ENCODE data around the gene CPAMD8. TPM values are rescaled to one million over a fixed set of nuclear protein-coding genes. Genes with fewer than 3 reads are reported as not detected.
"Not testable (repeated sequence)": the region's sequence is repeated elsewhere in the genome, so short reads cannot be mapped to it uniquely, and the experiment has no call there.

Gene CPAMD8
- total RNA-seq, 6 experiments from 2014 or later: 0.90 to 1.8 (median 1.2) TPM

- WGBS (ENCODE audit: insufficient coverage, low coverage, low lambda C conversion rate, missing lambda C conversion rate): 80% methylated on average over 2 of the region's 14 CpGs
- no peaks in the 10 kb centered on the region for H3K9me3 ChIP-seq
- no peaks in the 10 kb centered on the region for H3K27me3 ChIP-seq
- H3K4me1 ChIP-seq: no peaks in the 10 kb centered on the region
- no peaks in the 10 kb centered on the region for H3K36me3 ChIP-seq
- H3K27ac ChIP-seq: no peak overlapping the region
- DNase-seq: no peak
- no peak overlapping the region for H3K4me3 ChIP-seq
- TF ChIP-seq, protein P1, sequence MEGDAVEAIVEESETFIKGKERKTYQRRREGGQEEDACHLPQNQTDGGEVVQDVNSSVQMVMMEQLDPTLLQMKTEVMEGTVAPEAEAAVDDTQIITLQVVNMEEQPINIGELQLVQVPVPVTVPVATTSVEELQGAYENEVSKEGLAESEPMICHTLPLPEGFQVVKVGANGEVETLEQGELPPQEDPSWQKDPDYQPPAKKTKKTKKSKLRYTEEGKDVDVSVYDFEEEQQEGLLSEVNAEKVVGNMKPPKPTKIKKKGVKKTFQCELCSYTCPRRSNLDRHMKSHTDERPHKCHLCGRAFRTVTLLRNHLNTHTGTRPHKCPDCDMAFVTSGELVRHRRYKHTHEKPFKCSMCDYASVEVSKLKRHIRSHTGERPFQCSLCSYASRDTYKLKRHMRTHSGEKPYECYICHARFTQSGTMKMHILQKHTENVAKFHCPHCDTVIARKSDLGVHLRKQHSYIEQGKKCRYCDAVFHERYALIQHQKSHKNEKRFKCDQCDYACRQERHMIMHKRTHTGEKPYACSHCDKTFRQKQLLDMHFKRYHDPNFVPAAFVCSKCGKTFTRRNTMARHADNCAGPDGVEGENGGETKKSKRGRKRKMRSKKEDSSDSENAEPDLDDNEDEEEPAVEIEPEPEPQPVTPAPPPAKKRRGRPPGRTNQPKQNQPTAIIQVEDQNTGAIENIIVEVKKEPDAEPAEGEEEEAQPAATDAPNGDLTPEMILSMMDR (IDR thresholded peaks at IDR 0.05): no peak
- TF ChIP-seq POLR2A (IDR thresholded peaks at IDR 0.05): no peak
- ATAC-seq: no peak
- intact Hi-C loops (cut with DNase I): no loop called here
Observed at GRCh38 chr19:16944626-16945363, 81.8 kb downstream of the CPAMD8 start.

- H3K9me3 ChIP-seq: no peaks in the 10 kb centered on the region
- H3K27ac ChIP-seq: no peak overlapping the region
- H3K27me3 ChIP-seq: no peaks in the 10 kb centered on the region
- ATAC-seq: no peak
- 70% methylated on average over 2 of the region's 13 CpGs for WGBS (ENCODE audit: insufficient coverage, low coverage, low lambda C conversion rate, missing lambda C conversion rate)
- TF ChIP-seq POLR2A (IDR thresholded peaks at IDR 0.05): no peak
- TF ChIP-seq, protein P1 (IDR thresholded peaks at IDR 0.05): no peak
- no peak for DNase-seq
- no peaks in the 10 kb centered on the region for H3K4me1 ChIP-seq
- intact Hi-C loops (cut with DNase I): no loop called here
- H3K4me3 ChIP-seq: no peak overlapping the region
- no peaks in the 10 kb centered on the region for H3K36me3 ChIP-seq
Observed at GRCh38 chr19:16943942-16944625, 82.5 kb downstream of the CPAMD8 start.

DNA sequence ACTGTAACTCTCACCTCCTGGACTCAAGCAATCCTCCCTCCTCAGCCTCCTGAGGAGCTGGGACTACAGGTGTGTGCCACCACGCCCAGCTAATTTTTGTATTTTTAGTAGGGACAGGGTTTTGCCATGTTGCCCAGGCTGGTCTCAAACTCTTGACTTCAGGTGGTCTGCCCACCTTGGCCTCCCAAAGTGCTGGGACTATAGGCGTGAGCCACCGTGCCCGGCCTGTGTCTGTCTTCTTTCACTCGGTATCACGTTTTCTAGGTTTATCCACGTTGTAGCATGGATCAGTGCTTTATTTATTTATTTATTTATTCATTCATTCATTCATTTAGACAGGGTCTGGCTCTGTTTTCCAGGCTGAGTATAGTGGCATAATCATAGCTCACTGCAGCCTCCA is 83.5 kb downstream of the CPAMD8 start:
- H3K27me3 ChIP-seq; H3K4me3 ChIP-seq; H3K27ac ChIP-seq; ATAC-seq; H3K36me3 ChIP-seq; intact Hi-C loops (cut with DNase I); DNase-seq; H3K9me3 ChIP-seq; H3K4me1 ChIP-seq: not testable (repeated sequence)
- WGBS (ENCODE audit: insufficient coverage, low coverage, low lambda C conversion rate, missing lambda C conversion rate): 88% methylated on average over 6 of the region's 7 CpGs

DNA sequence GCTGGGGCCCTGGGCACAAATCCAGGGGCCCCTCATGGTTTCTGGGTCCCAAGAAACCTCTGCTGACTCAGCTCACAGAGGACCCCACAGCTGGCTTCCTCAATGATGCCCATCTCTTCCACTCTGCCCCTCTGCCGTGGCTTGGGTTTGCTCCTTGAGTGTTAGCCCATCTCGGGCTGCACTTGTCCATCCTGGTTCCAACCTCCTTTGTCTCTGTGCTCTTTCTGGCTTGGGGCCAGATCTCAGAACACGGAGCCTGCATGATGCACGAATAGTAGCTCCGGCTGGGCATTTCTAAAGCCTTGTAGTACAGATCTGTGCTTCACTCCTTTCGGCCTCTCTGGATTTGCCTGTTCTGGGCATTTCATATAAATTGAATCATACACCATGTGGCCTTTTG is 84.0 kb downstream of the CPAMD8 start:
- TF ChIP-seq, protein P1 (IDR thresholded peaks at IDR 0.05): no peak
- TF ChIP-seq POLR2A (IDR thresholded peaks at IDR 0.05): no peak
- Histone ChIP-seq H3K27ac (no peak overlapping the region), H3K27me3 (no peaks in the 10 kb centered on the region), H3K4me1 (no peaks in the 10 kb centered on the region), H3K4me3 (no peak overlapping the region), H3K9me3 (no peaks in the 10 kb centered on the region), H3K36me3 (no peaks in the 10 kb centered on the region)
- WGBS (ENCODE audit: insufficient coverage, low coverage, low lambda C conversion rate, missing lambda C conversion rate): 44% methylated on average over 4 of the region's 6 CpGs
- DNase-seq (no peak), ATAC-seq (no peak)
- intact Hi-C loops (cut with DNase I): no loop called here

GRCh38 chr19:16940626-16941025 is 86.0 kb downstream of the CPAMD8 start:
- no peak for ATAC-seq

GRCh38 chr19:16940063-16940462 is 86.5 kb downstream of the CPAMD8 start:
- H3K27me3 ChIP-seq; intact Hi-C loops (cut with DNase I); H3K36me3 ChIP-seq; H3K27ac ChIP-seq; DNase-seq; H3K4me3 ChIP-seq; H3K9me3 ChIP-seq; ATAC-seq; H3K4me1 ChIP-seq: not testable (repeated sequence)
- 89% methylated on average over 5 of the region's 7 CpGs for WGBS (ENCODE audit: insufficient coverage, low coverage, low lambda C conversion rate, missing lambda C conversion rate)

More at GRCh38 chr19:16940626-16941025, 86.0 kb downstream of the CPAMD8 start:
- no peak overlapping the region for H3K4me3 ChIP-seq
- DNase-seq: no peak
- H3K36me3 ChIP-seq: no peaks in the 10 kb centered on the region
- no peaks in the 10 kb centered on the region for H3K9me3 ChIP-seq
- no peak overlapping the region for H3K27ac ChIP-seq
- WGBS (ENCODE audit: insufficient coverage, low coverage, low lambda C conversion rate, missing lambda C conversion rate): 62% methylated on average over 4 of the region's 9 CpGs
- TF ChIP-seq, protein P1 (IDR thresholded peaks at IDR 0.05): no peak
- TF ChIP-seq POLR2A (IDR thresholded peaks at IDR 0.05): no peak
- H3K27me3 ChIP-seq: no peaks in the 10 kb centered on the region
- no peaks in the 10 kb centered on the region for H3K4me1 ChIP-seq
- intact Hi-C loops (cut with DNase I): no loop called here

All from right lobe of liver (tissue), 6 donors.